HG03558 (cell line): ENCODE results near the gene KRTAP12-2.
"Not testable (repeated sequence)": the region's sequence is repeated elsewhere in the genome, so short reads cannot be mapped to it uniquely, and the experiment has no call there.

Source experiments
- ATAC-seq: cut with Tn5 transposase; IDR thresholded peaks from one replicate; pipeline ENCODE4 v1.9.1; 2021; ENCODE audit warnings: moderate number of reproducible peaks; ENCODE audit not compliant: unreplicated experiment; ENCODE audit errors: extremely low read depth

The KRTAP12-2 gene

GRCh38 chr21:44632067-44632466, 34.7 kb downstream of the KRTAP12-2 start:
- no peak for ATAC-seq

GRCh38 chr21:44630440-44630839, 36.3 kb downstream of the KRTAP12-2 start:
- no peak for ATAC-seq

- ATAC-seq, result no peak
These were observed 37.9 kb downstream of the KRTAP12-2 start for GRCh38 chr21:44628707-44629391.

- ATAC-seq, result not testable (repeated sequence)
These were observed 38.9 kb downstream of the KRTAP12-2 start for GRCh38 chr21:44627831-44628233.

GRCh38 chr21:44627181-44627822, 39.4 kb downstream of the KRTAP12-2 start:
- ATAC-seq, result not testable (repeated sequence)

GRCh38 chr21:44626673-44627143, 40.0 kb downstream of the KRTAP12-2 start, which contains the start of gene KRTAP10-9:
TSS of gene KRTAP10-9 (plus strand) at chr21:44627093. CDS start at chr21:44627172, 79 bp downstream.
- ATAC-seq, result no peak

- no peak for ATAC-seq
These were observed 40.5 kb downstream of the KRTAP12-2 start for GRCh38 chr21:44626262-44626661.

GRCh38 chr21:44625756-44626155, 41.0 kb downstream of the KRTAP12-2 start:
- ATAC-seq, result no peak

GRCh38 chr21:44623575-44623974, 43.2 kb downstream of the KRTAP12-2 start:
- no peak for ATAC-seq

GRCh38 chr21:44619886-44620285, 46.8 kb downstream of the KRTAP12-2 start:
- no peak for ATAC-seq

GRCh38 chr21:44618909-44619308, 47.8 kb downstream of the KRTAP12-2 start:
- no peak for ATAC-seq

- ATAC-seq, result no peak
These were observed 48.2 kb downstream of the KRTAP12-2 start for GRCh38 chr21:44618504-44618903.

- ATAC-seq, result no peak
These were observed 49.6 kb downstream of the KRTAP12-2 start for GRCh38 chr21:44617071-44617501.

GRCh38 chr21:44616591-44616926, 50.2 kb downstream of the KRTAP12-2 start:
- no peak for ATAC-seq
